H1 (cell line): Measurements from ENCODE around the gene STX18. TPM values are rescaled to one million over a fixed set of nuclear protein-coding genes. Genes with fewer than 3 reads are reported as not detected.

Experiments
- CTCF ChIA-PET: fragments of 300-600 bp; sonication (Branson Sonifier 250); formaldehyde crosslinking; loops from one replicate; lab custom pipeline; 2021; ENCODE audit not compliant: partially characterized antibody; lab: Charles Lee
- POLR2A ChIA-PET: fragments of 300-600 bp; sonication (Branson Sonifier 250); formaldehyde crosslinking; loops from one replicate; lab custom pipeline; 2021; ENCODE audit warnings: inconsistent platforms; ENCODE audit not compliant: partially characterized antibody; lab: Charles Lee
- DNase-seq, 2 experiments: peaks; one replicate each; pipeline versions ENCODE4 v3.0.0 to v3.0.0-alpha.2; 2010 to 2022; ENCODE audit warnings: low spot score in 2 of 2, low read depth in 1 of 2, mixed read lengths in 1 of 2
- FAIRE-seq: peaks from 2 replicates; lab custom pipeline; 2011; peaks lifted over from hg19 to GRCh38; lab: Jason Lieb, UNC
- H2AFZ ChIP-seq: 2 replicates; pipeline ENCODE4 v1.8.1; 2012; ENCODE audit warnings: low read length, inconsistent platforms
- H2AK5ac ChIP-seq: 2 replicates; pipeline ENCODE4 v1.6.1; 2013; ENCODE audit warnings: low read depth, low read length
- H2BK120ac ChIP-seq: replicated peaks from 2 replicates; pipeline ENCODE3; 2013; ENCODE audit warnings: low read depth, low read length, inconsistent platforms
- H2BK12ac ChIP-seq: 2 replicates; pipeline ENCODE4 v1.6.1; 2013; ENCODE audit warnings: low read depth, low read length
- H2BK15ac ChIP-seq: 2 replicates; pipeline ENCODE4 v1.6.1; 2013; ENCODE audit warnings: low read length
- H2BK20ac ChIP-seq: 2 replicates; pipeline ENCODE4 v1.6.1; 2013; ENCODE audit warnings: low read length
- H2BK5ac ChIP-seq: 2 replicates; pipeline ENCODE4 v1.6.1; 2013; ENCODE audit warnings: low read depth, low read length
- H3K14ac ChIP-seq: 2 replicates; pipeline ENCODE4 v1.6.1; 2013; ENCODE audit warnings: inconsistent platforms; ENCODE audit not compliant: insufficient read length
- H3K18ac ChIP-seq: 2 replicates; pipeline ENCODE4 v1.6.1; 2013; ENCODE audit warnings: low read length; ENCODE audit errors: extremely low read depth
- H3K23ac ChIP-seq: 2 replicates; pipeline ENCODE4 v1.6.1; 2013; ENCODE audit warnings: inconsistent platforms; ENCODE audit not compliant: insufficient read length
- H3K23me2 ChIP-seq: 2 replicates; pipeline ENCODE4 v1.6.1; 2013; ENCODE audit warnings: low read depth, low read length
- H3K27ac ChIP-seq: 2 replicates; pipeline ENCODE4 v1.6.1; 2011; ENCODE audit warnings: low read depth, low read length, inconsistent platforms
- H3K27me3 ChIP-seq, 4 experiments: replicated peaks in 1 of 4; 1 replicate in 1 of 4; 2 replicates in 3 of 4; pipeline versions ENCODE4 v1.6.1 to v1.8.1; 2011 to 2013; ENCODE audit warnings: low read length in 3 of 4, mild to moderate bottlenecking in 3 of 4, inconsistent platforms in 2 of 4, mixed read lengths in 2 of 4, moderate library complexity in 1 of 4; ENCODE audit not compliant: control insufficient read depth in 3 of 4, insufficient read depth in 3 of 4; ENCODE audit errors: extremely low read depth in 1 of 4
- H3K36me3 ChIP-seq, 4 experiments: 2 replicates each; pipeline versions ENCODE4 v1.6.1 to v1.8.1; 2011 to 2013; ENCODE audit warnings: mild to moderate bottlenecking in 4 of 4, low read length in 3 of 4, moderate library complexity in 2 of 4, control low read depth in 1 of 4, inconsistent platforms in 1 of 4; ENCODE audit not compliant: insufficient read depth in 4 of 4, control insufficient read depth in 2 of 4
- H3K4ac ChIP-seq: replicated peaks from 2 replicates; pipeline ENCODE3; 2013; ENCODE audit warnings: low read length, low read depth, mixed read lengths, inconsistent platforms; ENCODE audit not compliant: insufficient read length
- H3K4me1 ChIP-seq, 4 experiments: replicated peaks in 1 of 4; 1 replicate in 1 of 4; 2 replicates in 3 of 4; pipeline versions ENCODE4 v1.6.1 to v1.8.1; 2011 to 2013; ENCODE audit warnings: low read length in 3 of 4, inconsistent platforms in 2 of 4, mixed read lengths in 1 of 4; ENCODE audit not compliant: insufficient read depth in 4 of 4, control insufficient read depth in 3 of 4
- H3K4me2 ChIP-seq, 2 experiments: 2 replicates each; pipeline versions ENCODE4 v1.6.1 to v1.8.1; 2011 to 2013; ENCODE audit warnings: low read depth in 2 of 2, low read length in 2 of 2, control low read depth in 1 of 2, inconsistent platforms in 1 of 2, mild to moderate bottlenecking in 1 of 2; ENCODE audit not compliant: insufficient read depth in 1 of 2
- H3K4me3 ChIP-seq, 4 experiments: fragments of 200-600, 300-600 bp in 1 of 4; sonication (generic), shearing (Covaris generic), sonication (Bioruptor Twin) in 1 of 4; 2 replicates each; pipeline versions ENCODE4 v1.5.1 to v1.8.1; 2011 to 2016; ENCODE audit warnings: low read length in 4 of 4, low read depth in 3 of 4, control low read depth in 2 of 4, inconsistent platforms in 2 of 4, mild to moderate bottlenecking in 2 of 4, mixed read lengths in 1 of 4, moderate library complexity in 1 of 4; ENCODE audit not compliant: insufficient read depth in 2 of 4; ENCODE audit errors: extremely low read depth in 1 of 4
- H3K56ac ChIP-seq: replicated peaks from 2 replicates; pipeline ENCODE3; 2013; ENCODE audit warnings: low read depth, mild to moderate bottlenecking, mixed read lengths, low read length, inconsistent platforms; ENCODE audit not compliant: insufficient read length
- H3K79me1 ChIP-seq: 2 replicates; pipeline ENCODE4 v1.6.1; 2013; ENCODE audit warnings: low read depth, low read length, control low read depth
- H3K79me2 ChIP-seq, 2 experiments: 2 replicates each; pipeline versions ENCODE4 v1.6.1 to v1.8.1; 2012 to 2013; ENCODE audit warnings: low read length in 2 of 2, mild to moderate bottlenecking in 2 of 2, inconsistent platforms in 1 of 2; ENCODE audit not compliant: insufficient read depth in 2 of 2, control insufficient read depth in 1 of 2
- H3K9ac ChIP-seq, 4 experiments: replicated peaks in 1 of 4; 1 replicate in 1 of 4; 2 replicates in 3 of 4; pipeline versions ENCODE4 v1.6.1 to v1.8.1; 2011 to 2013; ENCODE audit warnings: low read depth in 3 of 4, low read length in 3 of 4, control low read depth in 2 of 4, mild to moderate bottlenecking in 2 of 4, moderate library complexity in 2 of 4, inconsistent platforms in 1 of 4; ENCODE audit errors: extremely low read depth in 1 of 4
- H3K9me3 ChIP-seq, 2 experiments: 2 replicates each; pipeline versions ENCODE4 v1.6.1 to v1.8.1; 2012 to 2013; ENCODE audit warnings: mild to moderate bottlenecking in 2 of 2, moderate library complexity in 2 of 2, control low read depth in 1 of 2, inconsistent platforms in 1 of 2, low read depth in 1 of 2, low read length in 1 of 2, mixed read lengths in 1 of 2; ENCODE audit not compliant: insufficient read depth in 2 of 2
- H4K20me1 ChIP-seq, 2 experiments: replicated peaks in 1 of 2; 2 replicates each; pipeline versions ENCODE3 to v1.8.1; 2011 to 2013; ENCODE audit warnings: inconsistent platforms in 2 of 2, low read length in 2 of 2, mild to moderate bottlenecking in 1 of 2; ENCODE audit not compliant: insufficient read depth in 2 of 2, control insufficient read depth in 1 of 2
- H4K5ac ChIP-seq: 2 replicates; pipeline ENCODE4 v1.6.1; 2013; ENCODE audit warnings: low read length, low read depth, mixed read lengths, inconsistent platforms; ENCODE audit not compliant: insufficient read length
- H4K8ac ChIP-seq: 2 replicates; pipeline ENCODE4 v1.8.0; 2013; ENCODE audit warnings: mild to moderate bottlenecking, moderate library complexity, low read length, inconsistent platforms; ENCODE audit not compliant: insufficient read depth; ENCODE audit errors: extremely low read depth
- H4K91ac ChIP-seq: replicated peaks from 2 replicates; pipeline ENCODE3; 2013; ENCODE audit warnings: low read length, mixed read lengths, inconsistent platforms; ENCODE audit not compliant: insufficient read length
- ATF3 ChIP-seq: IDR thresholded peaks from 2 replicates; pipeline ENCODE4 v1.6.1; 2011; ENCODE audit warnings: low read depth, mild to moderate bottlenecking, low read length; ENCODE audit not compliant: insufficient read depth
- CEBPB ChIP-seq: IDR thresholded peaks from 2 replicates; pipeline ENCODE4 v1.6.1; 2012; ENCODE audit warnings: low read depth, low read length
- CTBP2 ChIP-seq: IDR thresholded peaks from 2 replicates; pipeline ENCODE4 v1.7.0; 2011; ENCODE audit warnings: borderline replicate concordance, mild to moderate bottlenecking, moderate library complexity, mixed read lengths, low read length; ENCODE audit not compliant: insufficient read depth, insufficient read length
- GABPA ChIP-seq: IDR thresholded peaks from 2 replicates; pipeline ENCODE4 v1.6.1; 2011; ENCODE audit warnings: mild to moderate bottlenecking, low read length, moderate library complexity, borderline replicate concordance; ENCODE audit not compliant: insufficient read depth
- HDAC2 ChIP-seq, 2 experiments: fragments of 300-600 bp in 1 of 2; sonication (generic) in 1 of 2; IDR thresholded peaks; 2 replicates each; pipeline ENCODE4 v1.6.1; 2011 to 2012; ENCODE audit warnings: low read depth in 2 of 2, low read length in 2 of 2, mild to moderate bottlenecking in 2 of 2, moderate library complexity in 2 of 2, borderline replicate concordance in 1 of 2, inconsistent platforms in 1 of 2
- RXRA ChIP-seq: IDR thresholded peaks from 2 replicates; pipeline ENCODE4 v1.6.1; 2011; ENCODE audit warnings: low read depth, mild to moderate bottlenecking, low read length, moderate library complexity; ENCODE audit not compliant: insufficient read depth
- SIX5 ChIP-seq: IDR thresholded peaks from 2 replicates; pipeline ENCODE4 v1.6.1; 2011; ENCODE audit warnings: mild to moderate bottlenecking, low read depth, low read length
- SP2 ChIP-seq: IDR thresholded peaks from 2 replicates; pipeline ENCODE4 v1.6.1; 2012; ENCODE audit warnings: mild to moderate bottlenecking, low read length, inconsistent platforms
- SP4 ChIP-seq: IDR thresholded peaks from 2 replicates; pipeline ENCODE4 v1.6.1; 2012; ENCODE audit warnings: low read length, inconsistent platforms
- USF2 ChIP-seq: IDR thresholded peaks from 2 replicates; pipeline ENCODE4 v1.6.1; 2011; ENCODE audit warnings: low read length, improper control_type of control experiment
- WGBS, 2 experiments: shearing (Covaris generic) in 1 of 2; methylation state at CpG; one replicate each; pipeline versions ENCODE4 v1.1.6 to v1.1.7; 2013 to 2015; ENCODE audit warnings: low lambda C conversion rate in 2 of 2, mixed read lengths in 2 of 2, inconsistent platforms in 1 of 2, low coverage in 1 of 2, missing lambda C conversion rate in 1 of 2; ENCODE audit not compliant: insufficient replicate concordance in 2 of 2, insufficient coverage in 1 of 2, insufficient read length in 1 of 2; ENCODE audit errors: extremely low coverage in 1 of 2, missing lambda C conversion rate in 1 of 2; 5-methylcytosine and 5-hydroxymethylcytosine counted together
- polyA plus RNA-seq, 7 experiments: library from polyadenylated mRNA; depleted of rRNA in 3 of 7; stranded (reverse) in 5 of 7; unstranded in 2 of 7; fragments of >200 nt in 5 of 7; fragments of 200-250 nt in 2 of 7; gene quantifications; 1 replicate in 5 of 7; 2 replicates in 1 of 7; 4 replicates in 1 of 7; pipeline versions ENCODE4 v1.2.1 to v1.2.3, GENCODE V29; 2011 to 2013; ENCODE audit warnings: missing spikeins in 2 of 7, mixed read lengths in 2 of 7
- total RNA-seq: library from RNA; stranded (reverse); fragmentation: NEBNext Ultra II Directional; extraction: Animal tissue kit (Norgen Biotek cat#: 25700); gene quantifications from 2 replicates; pipeline ENCODE4 v1.2.1, GENCODE V29; 2021
- TF ChIP-seq, protein P1 (sequence below): IDR thresholded peaks from 2 replicates; pipeline ENCODE4 v1.6.1; 2012; ENCODE audit warnings: inconsistent platforms

The STX18 gene
- total and polyA plus RNA-seq, 2 of the 8 experiments (the other 6 are each of a cell fraction or from before 2014, with no cell fraction given) = 14.6 to 18.3 TPM

DNA sequence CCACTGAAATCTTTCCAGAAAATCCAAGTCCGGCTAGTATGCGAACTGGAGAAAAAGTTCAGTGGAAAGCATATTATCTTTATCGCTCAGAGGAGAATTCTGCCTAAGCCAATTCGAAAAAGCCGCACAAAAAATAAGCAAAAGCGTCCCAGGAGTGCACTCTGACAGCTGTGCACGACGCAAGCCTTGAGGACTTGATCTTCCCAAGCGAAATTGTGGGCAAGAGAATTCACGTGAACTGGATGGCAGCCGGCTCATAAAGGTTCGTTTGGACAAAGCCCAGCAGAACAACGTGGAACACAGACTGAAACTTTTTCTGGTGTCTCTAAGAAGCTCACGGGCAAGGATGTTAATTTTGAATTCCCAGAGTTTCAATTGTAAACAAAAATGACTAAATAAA is 34.4 kb downstream of the STX18 start:
- Histone ChIP-seq H3K79me1 (peaks cover 3% of the 10 kb centered on the region; the same call in 1 of the 2 replicates), H4K91ac (no peak overlapping the region), H3K79me2 (no peaks in the 10 kb centered on the region; a peak in 1 of 4 replicates), H2BK5ac (no peak overlapping the region), H2BK15ac (no peak overlapping the region), H2AFZ (no peak overlapping the region), H3K4me3 (no peak overlapping the region), H3K27me3 (peaks cover 0 to 3% (median 0%) of the 10 kb centered on the region in 4 experiments; a peak in 1 of 7 replicates), H4K8ac (no peak overlapping the region), H4K5ac (no peak overlapping the region), H3K56ac (no peak overlapping the region), H3K14ac (no peak overlapping the region), H3K23me2 (no peaks in the 10 kb centered on the region), H3K23ac (no peak overlapping the region), H3K9me3 (no peaks in the 10 kb centered on the region), H3K36me3 (no peaks in the 10 kb centered on the region), H3K4ac (no peak overlapping the region), H2BK12ac (no peak overlapping the region), H3K4me1 (peaks cover 0 to 5% (median 2%) of the 10 kb centered on the region in 4 experiments; a peak in 1 of 7 replicates), H2AK5ac (no peak overlapping the region), H2BK20ac (no peak overlapping the region), H3K4me2 (no peak overlapping the region), H3K27ac (no peak overlapping the region), H2BK120ac (no peak overlapping the region), H3K9ac (no peak overlapping the region), H4K20me1 (peaks cover 4 to 6% of the 10 kb centered on the region in 2 experiments), H3K18ac (no peak overlapping the region)
- POLR2A ChIA-PET = no interaction called here
- 91% methylated on average over 14 of the region's 14 CpGs; no CpG with 5 or more reads in 1 of the 2 experiments for WGBS, 2 experiments
- FAIRE-seq (no peak), DNase-seq (no peak)
- CTCF ChIA-PET = interaction anchor here (0.6 to 7.3 kb wide), 18 partner anchors 11 to 143 kb away, joined by 3 to 86 read pairs (median 3); no protein-coding TSS in a partner anchor
- TF ChIP-seq SP2 = no peak
- TF ChIP-seq RXRA = no peak
- no peak for TF ChIP-seq SP4
- TF ChIP-seq GABPA = no peak
- TF ChIP-seq ATF3 = no peak
- TF ChIP-seq HDAC2 (IDR thresholded peaks at IDR 0.05; ENCODE audit: borderline replicate concordance in 1 of 2, low read depth in 2 of 2, low read length in 2 of 2) = no peak
- TF ChIP-seq SIX5 = no peak
- TF ChIP-seq CTBP2 = no peak
- TF ChIP-seq USF2 = no peak
- TF ChIP-seq, protein P1, sequence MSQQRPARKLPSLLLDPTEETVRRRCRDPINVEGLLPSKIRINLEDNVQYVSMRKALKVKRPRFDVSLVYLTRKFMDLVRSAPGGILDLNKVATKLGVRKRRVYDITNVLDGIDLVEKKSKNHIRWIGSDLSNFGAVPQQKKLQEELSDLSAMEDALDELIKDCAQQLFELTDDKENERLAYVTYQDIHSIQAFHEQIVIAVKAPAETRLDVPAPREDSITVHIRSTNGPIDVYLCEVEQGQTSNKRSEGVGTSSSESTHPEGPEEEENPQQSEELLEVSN = no peak
- no peak for TF ChIP-seq CEBPB
